Adrenal gland (tissue), 12 donors: ENCODE measurements around the gene AOX1. TPM values are rescaled to one million over a fixed set of nuclear protein-coding genes. Genes with fewer than 3 reads are reported as not detected.

ENCODE experiments used
- DNase-seq, 7 donors: peaks; one replicate each; pipeline ENCODE4 v3.0.0-alpha.2; 2019 to 2020
- H3K27ac ChIP-seq, 5 donors: fragments of 200-600 bp; sonication (generic) in 4 of 5; 1 replicate in 3 of 5; 2 replicates in 2 of 5; pipeline versions ENCODE4 v1.5.1 to v1.8.0; 2016 to 2020; ENCODE audit warnings: mild to moderate bottlenecking in 1 of 5
- H3K27me3 ChIP-seq: fragments of 200-600 bp; 2 replicates; pipeline ENCODE4 v1.8.0; 2021
- H3K36me3 ChIP-seq, 2 donors: fragments of 200-600 bp; replicated peaks in 1 of 2; 1 replicate in 1 of 2; 2 replicates in 1 of 2; pipeline versions ENCODE4 v1.5.1 to v1.8.0; 2018 to 2022
- H3K4me1 ChIP-seq, 2 donors: fragments of 200-600 bp; replicated peaks in 1 of 2; 1 replicate in 1 of 2; 2 replicates in 1 of 2; pipeline versions ENCODE4 v1.5.1 to v1.8.0; 2018 to 2021
- H3K4me3 ChIP-seq, 4 donors: fragments of 200-600 bp; sonication (generic) in 3 of 4; one replicate each; pipeline ENCODE4 v1.5.1; 2016 to 2018
- H3K9me3 ChIP-seq, 3 donors: fragments of 200-600 bp; sonication (generic) in 1 of 3; replicated peaks in 1 of 3; 1 replicate in 2 of 3; 2 replicates in 1 of 3; pipeline versions ENCODE4 v1.5.1 to v1.8.0; 2016 to 2021
- CTCF ChIP-seq, 6 experiments: fragments of 450-650 bp in 4 of 6; fragments of 200-600 bp in 2 of 6; sonication (generic) in 1 of 6; IDR thresholded peaks; 1 replicate in 5 of 6; 2 replicates in 1 of 6; pipeline versions ENCODE4 v1.5.1 to v1.8.0; 2016 to 2021; ENCODE audit warnings: antibody characterized with exemption in 6 of 6, mild to moderate bottlenecking in 2 of 6, moderate library complexity in 1 of 6
- POLR2A ChIP-seq, 2 donors: fragments of 450-650 bp; IDR thresholded peaks; one replicate each; pipeline ENCODE4 v1.6.1; 2017; ENCODE audit warnings: antibody characterized with exemption in 2 of 2, mild to moderate bottlenecking in 2 of 2, moderate library complexity in 1 of 2
- WGBS, 4 donors: extraction: QIAGEN DNeasy Blood & Tissue Kit in 2 of 4; methylation state at CpG; one replicate each; pipeline versions ENCODE4 v1.1.5 to v1.1.7; 2013 to 2017; 5-methylcytosine and 5-hydroxymethylcytosine counted together
- intact Hi-C, 2 donors: fragments of 100-400 bp; cut with DNase I; formaldehyde crosslinking; loops; one replicate each; pipeline versions ENCODE4 v1.14.1 to v1.15.0; 2022 to 2023
- polyA plus RNA-seq, 3 donors: library from polyadenylated mRNA; stranded (reverse); fragments of 200-250 nt in 2 of 3; fragments of 350-450 nt in 1 of 3; fragmentation: Illumina TruSeq in 1 of 3; extraction: RNeasy Lipid Tissue Mini Kit (QIAGEN cat#74804) in 1 of 3; gene quantifications; one replicate each; pipeline ENCODE4 v1.2.3, GENCODE V29; 2013 to 2014
- total RNA-seq, 9 donors: library from RNA; depleted of rRNA in 4 of 9; stranded (reverse); fragments of >200 nt in 4 of 9; fragments of 120-200 nt in 1 of 9; fragmentation: NEBNext Ultra II Directional in 1 of 9; extraction: Animal tissue kit (Norgen Biotek cat#: 25700) in 1 of 9; gene quantifications; one replicate each; pipeline versions ENCODE4 v1.1.0 to v1.2.4, GENCODE V29; 2013 to 2023
- donor health status: healthy with polysubstance abuse.
- donor health status: Bipolar disorder and iron deficiency.
- donor health status: DM: yes; HTN: yes; CAD: no.
- donor health status: DM: no; HTN: no; CAD: no.
- donor health status: DM: no; HTN: no; CAD: no.
- donor health status: DM: yes; HTN: yes; CAD: no.

AOX1 gene
- total and polyA plus RNA-seq, 12 donors = 101 to 1,121 (median 681) TPM

- Histone ChIP-seq H3K27ac (peak overlapping the region in 1 of 5 donors; percentile 12), H3K27me3 (no peaks in the 10 kb centered on the region), H3K4me3 (no peak overlapping the region), H3K4me1 (peaks cover 42 to 46% of the 10 kb centered on the region in 2 donors), H3K36me3 (peaks cover 0 to 45% of the 10 kb centered on the region in 2 donors), H3K9me3 (no peaks in the 10 kb centered on the region)
- WGBS, 4 donors = 50 to 88% (median 81%) methylated on average over 1 of the region's 1 CpG
- intact Hi-C loops = no loop called here
- TF ChIP-seq CTCF (IDR thresholded peaks at IDR 0.05) (no peak), POLR2A (IDR thresholded peaks at IDR 0.05) (no peak)
- no peak for DNase-seq
Measured at GRCh38 chr2:200652158-200652557, 66.3 kb downstream of the AOX1 start.

- 55 to 77% (median 59%) methylated on average over 3 of the region's 3 CpGs for WGBS, 4 donors
- Histone ChIP-seq H3K4me1 (peaks cover 43 to 54% of the 10 kb centered on the region in 2 donors), H3K4me3 (no peak overlapping the region), H3K27me3 (no peaks in the 10 kb centered on the region), H3K9me3 (no peaks in the 10 kb centered on the region), H3K27ac (peak overlapping the region in 2 of 5 donors; percentile 19 to 45), H3K36me3 (peaks cover 0 to 43% of the 10 kb centered on the region in 2 donors)
- TF ChIP-seq CTCF (IDR thresholded peaks at IDR 0.05) (no peak), POLR2A (IDR thresholded peaks at IDR 0.05) (no peak)
- no peak for DNase-seq
- intact Hi-C loops = no loop called here
Measured at GRCh38 chr2:200653021-200653420, 67.2 kb downstream of the AOX1 start.

GRCh38 chr2:200654823-200655222 is 69.0 kb downstream of the AOX1 start:
- H3K27me3 ChIP-seq = no peaks in the 10 kb centered on the region

GRCh38 chr2:200655918-200656580 is 70.2 kb downstream of the AOX1 start:
- peak in 5 of 7 donors; percentile 61 to 74 (median 70) for DNase-seq
- Histone ChIP-seq H3K4me1 (peaks cover 29 to 51% of the 10 kb centered on the region in 2 donors), H3K9me3 (no peaks in the 10 kb centered on the region), H3K4me3 (no peak overlapping the region), H3K27me3 (no peaks in the 10 kb centered on the region), H3K36me3 (peaks cover 0 to 21% of the 10 kb centered on the region in 2 donors), H3K27ac (peak overlapping the region; percentile 10 to 72 (median 45))
- intact Hi-C loops = no loop called here
- WGBS, 4 donors = 38 to 43% (median 41%) methylated on average over 3 of the region's 3 CpGs
- TF ChIP-seq CTCF (IDR thresholded peaks at IDR 0.05) (no peak), POLR2A (IDR thresholded peaks at IDR 0.05) (peak in 1 of 2 donors; percentile 24)

More at GRCh38 chr2:200654823-200655222, 69.0 kb downstream of the AOX1 start:
- no peak for TF ChIP-seq CTCF (IDR thresholded peaks at IDR 0.05)
- TF ChIP-seq POLR2A (IDR thresholded peaks at IDR 0.05) = no peak
- intact Hi-C loops = no loop called here
- Histone ChIP-seq H3K9me3 (no peaks in the 10 kb centered on the region), H3K27ac (peak overlapping the region in 3 of 5 donors; percentile 34 to 73 (median 61)), H3K36me3 (peaks cover 0 to 33% of the 10 kb centered on the region in 2 donors), H3K4me1 (peaks cover 31 to 52% of the 10 kb centered on the region in 2 donors), H3K4me3 (no peak overlapping the region)
- DNase-seq = no peak
- WGBS, 4 donors = 90 to 96% (median 94%) methylated on average over 3 of the region's 3 CpGs
